GM12875 (cell line): ENCODE data around the gene TFF3.

Experiments used
- H3K4me3 ChIP-seq: one replicate; pipeline ENCODE4 v1.5.1; 2011; ENCODE audit warnings: low read depth, low read length, control low read depth
- CTCF ChIP-seq: IDR thresholded peaks from 2 replicates; pipeline ENCODE4 v1.5.1; 2011; ENCODE audit warnings: low read depth, mild to moderate bottlenecking, control low read depth, inconsistent platforms, low read length, moderate library complexity, borderline replicate concordance; ENCODE audit not compliant: insufficient read depth

TFF3 gene

DNA sequence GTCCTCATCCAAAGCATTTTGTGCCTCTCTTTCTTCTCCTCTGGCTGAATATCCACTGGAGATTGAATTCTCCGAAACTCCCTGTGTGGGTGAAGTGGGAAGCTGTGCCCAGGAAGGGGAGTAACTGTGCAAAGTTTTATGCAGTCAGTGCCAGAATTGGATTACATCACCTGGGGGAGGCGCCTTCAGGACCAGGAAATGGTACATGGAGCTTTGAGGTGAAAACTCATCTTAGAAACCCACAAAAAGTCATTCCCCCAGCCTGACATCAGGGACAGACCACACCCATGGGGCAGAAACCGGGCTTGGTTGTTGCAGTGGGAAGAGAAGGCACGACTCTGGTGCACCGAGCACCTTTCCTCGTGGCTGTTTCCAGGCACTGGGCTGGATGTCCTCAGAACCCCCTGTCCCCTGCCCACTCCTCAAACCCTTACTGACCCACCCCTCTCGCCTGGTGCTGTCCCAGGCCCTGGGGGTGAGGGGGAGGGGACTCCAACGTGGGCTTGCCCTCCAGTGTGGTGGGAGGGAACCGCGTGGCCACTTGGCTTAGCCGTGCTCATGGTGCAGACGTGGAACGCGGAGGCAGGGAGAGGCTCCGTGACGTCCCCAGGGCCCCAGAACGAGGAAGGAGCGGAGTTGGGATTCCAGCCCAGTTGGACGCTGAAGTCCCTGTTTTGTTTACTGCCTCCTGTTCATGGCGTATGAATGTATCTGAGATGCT is 15.7 kb downstream of the TFF3 start:
- no peak overlapping the region for H3K4me3 ChIP-seq
- no peak for TF ChIP-seq CTCF

DNA sequence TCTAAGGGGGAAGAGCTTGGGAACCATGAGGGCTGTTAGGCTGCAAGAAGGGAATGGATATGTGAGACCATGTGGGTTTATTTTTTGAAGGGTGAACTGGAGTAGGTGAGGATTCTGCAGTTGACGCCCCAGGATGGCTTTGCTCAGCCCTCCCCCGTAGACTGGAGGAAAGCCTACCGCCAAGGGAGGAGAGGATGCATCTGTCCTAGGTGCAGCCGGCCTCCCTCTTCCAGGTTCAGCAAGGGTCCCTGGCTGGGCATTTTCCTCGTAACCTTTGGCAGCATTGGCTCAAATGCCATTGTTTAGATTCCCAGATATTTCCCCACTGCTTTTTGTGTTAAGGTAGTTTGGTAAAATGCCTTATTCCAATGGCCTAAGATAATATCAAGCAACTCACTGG is 16.6 kb downstream of the TFF3 start:
- no peak overlapping the region for H3K4me3 ChIP-seq
- TF ChIP-seq CTCF = no peak

DNA sequence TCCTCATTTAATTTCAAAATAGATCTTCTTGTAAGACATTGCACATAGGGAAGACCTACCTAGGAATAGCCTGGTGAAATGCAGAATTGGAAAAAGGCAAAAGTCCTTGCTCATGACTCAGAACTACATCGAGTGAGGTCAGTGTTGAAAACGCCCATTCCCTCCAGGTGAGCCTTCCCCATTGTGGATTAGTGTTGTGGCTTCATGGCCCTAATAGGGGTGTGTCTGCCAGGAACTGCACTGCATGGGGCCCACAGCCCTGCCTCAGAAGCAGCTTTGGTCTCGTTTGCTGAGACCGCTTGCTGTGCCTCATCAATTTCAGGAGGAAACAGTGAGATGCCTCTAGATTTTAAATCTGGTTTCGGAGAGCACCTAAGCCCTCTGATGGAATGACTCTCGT is 17.0 kb downstream of the TFF3 start:
- no peak for TF ChIP-seq CTCF
- no peak overlapping the region for H3K4me3 ChIP-seq

GRCh38 chr21:42297377-42297776 is 17.8 kb downstream of the TFF3 start:
- no peak for TF ChIP-seq CTCF

DNA sequence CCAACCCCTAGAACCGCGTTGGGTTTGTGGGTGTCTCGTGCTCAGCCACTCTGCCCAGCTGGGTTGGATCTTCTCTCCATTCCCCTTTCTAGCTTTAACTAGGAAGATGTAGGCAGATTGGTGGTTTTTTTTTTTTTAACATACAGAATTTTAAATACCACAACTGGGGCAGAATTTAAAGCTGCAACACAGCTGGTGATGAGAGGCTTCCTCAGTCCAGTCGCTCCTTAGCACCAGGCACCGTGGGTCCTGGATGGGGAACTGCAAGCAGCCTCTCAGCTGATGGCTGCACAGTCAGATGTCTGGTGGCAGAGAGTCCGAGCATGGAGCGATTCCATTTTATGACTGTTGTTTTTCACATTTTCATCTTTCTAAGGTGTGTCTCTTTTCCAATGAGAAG is 18.7 kb downstream of the TFF3 start:
- no peak for TF ChIP-seq CTCF

More at GRCh38 chr21:42297377-42297776, 17.8 kb downstream of the TFF3 start:
- H3K4me3 ChIP-seq = no peak overlapping the region

GRCh38 chr21:42295845-42296244 is 19.4 kb downstream of the TFF3 start:
- H3K4me3 ChIP-seq = no peak overlapping the region
- TF ChIP-seq CTCF = no peak

More for the DNA sequence above, 18.7 kb downstream of the TFF3 start:
- H3K4me3 ChIP-seq = no peak overlapping the region

GRCh38 chr21:42294273-42294880 is 20.8 kb downstream of the TFF3 start:
- no peak overlapping the region for H3K4me3 ChIP-seq
- no peak for TF ChIP-seq CTCF
